GM23248 (cell line): ENCODE results near the gene DLL1. TPM values are rescaled to one million over a fixed set of nuclear protein-coding genes. Genes with fewer than 3 reads are reported as not detected.

ENCODE experiments used
- DNase-seq: peaks from one replicate; pipeline ENCODE4 v3.0.0-alpha.2; 2015
- H2AFZ ChIP-seq: fragments of 200-600 bp; sonication (generic); 2 replicates; pipeline ENCODE4 v1.6.1; 2016; ENCODE audit warnings: antibody characterized with exemption
- H3F3A ChIP-seq: fragments of 200-600 bp; sonication (generic); 2 replicates; pipeline ENCODE4 v1.6.1; 2016; ENCODE audit warnings: mild to moderate bottlenecking, antibody characterized with exemption, mixed run types; ENCODE audit not compliant: insufficient read depth
- H3K27ac ChIP-seq: fragments of 200-600 bp; sonication (generic); 2 replicates; pipeline ENCODE4 v1.5.1; 2016; ENCODE audit warnings: mild to moderate bottlenecking
- H3K27me3 ChIP-seq: fragments of 200-600 bp; sonication (generic); replicated peaks from 2 replicates; pipeline ENCODE4 v1.6.1; 2016; ENCODE audit warnings: mild to moderate bottlenecking; ENCODE audit not compliant: insufficient read depth
- H3K36me3 ChIP-seq: fragments of 200-600 bp; sonication (generic); 2 replicates; pipeline ENCODE4 v1.6.1; 2016; ENCODE audit warnings: low read depth, mild to moderate bottlenecking
- H3K4me1 ChIP-seq: fragments of 200-600 bp; sonication (generic); 2 replicates; pipeline ENCODE4 v1.6.1; 2016; ENCODE audit warnings: mild to moderate bottlenecking; ENCODE audit not compliant: insufficient read depth
- H3K4me2 ChIP-seq: fragments of 200-600 bp; sonication (generic); one replicate; pipeline ENCODE4 v1.6.1; 2016; ENCODE audit warnings: mild to moderate bottlenecking; ENCODE audit not compliant: unreplicated experiment
- H3K4me3 ChIP-seq: fragments of 200-600 bp; sonication (generic); 2 replicates; pipeline ENCODE4 v1.5.1; 2016; ENCODE audit warnings: mild to moderate bottlenecking
- H3K79me2 ChIP-seq: fragments of 200-600 bp; sonication (generic); 2 replicates; pipeline ENCODE4 v1.6.1; 2016; ENCODE audit warnings: mild to moderate bottlenecking; ENCODE audit not compliant: insufficient read depth
- H3K9ac ChIP-seq: fragments of 200-600 bp; sonication (generic); 2 replicates; pipeline ENCODE4 v1.6.1; 2016; ENCODE audit warnings: mild to moderate bottlenecking
- H3K9me2 ChIP-seq: fragments of 200-600 bp; sonication (generic); 2 replicates; pipeline ENCODE4 v1.6.1; 2016; ENCODE audit warnings: mixed run types, mild to moderate bottlenecking, moderate library complexity; ENCODE audit not compliant: insufficient read depth
- H3K9me3 ChIP-seq: fragments of 200-600 bp; sonication (generic); one replicate; pipeline ENCODE4 v1.6.1; 2017; ENCODE audit warnings: low read depth
- H4K20me1 ChIP-seq: fragments of 200-600 bp; sonication (generic); 2 replicates; pipeline ENCODE4 v1.6.0; 2016; ENCODE audit not compliant: insufficient read depth
- EZH2 ChIP-seq: fragments of 200-600 bp; sonication (generic); IDR thresholded peaks from 2 replicates; pipeline ENCODE4 v1.6.1; 2018; ENCODE audit warnings: antibody characterized with exemption, mild to moderate bottlenecking; ENCODE audit not compliant: insufficient read depth, poor library complexity, severe bottlenecking
- EZH2phosphoT487 ChIP-seq: fragments of 200-600 bp; sonication (generic); IDR thresholded peaks from 2 replicates; pipeline ENCODE4 v1.6.1; 2018; ENCODE audit warnings: antibody characterized with exemption, moderate library complexity, mild to moderate bottlenecking, low read depth; ENCODE audit not compliant: insufficient read depth
- WGBS, 2 experiments: methylation state at CpG; one replicate each; pipeline ENCODE4 v1.1.6; 2015 to 2017; ENCODE audit warnings: low lambda C conversion rate in 2 of 2, low coverage in 1 of 2; ENCODE audit errors: missing lambda C conversion rate in 2 of 2; 5-methylcytosine and 5-hydroxymethylcytosine counted together
- in situ Hi-C: fragments of 300-500 bp; cut with MboI; formaldehyde crosslinking; loops from 2 replicates; pipeline ENCODE4 v1.15.0; 2020
- polyA plus RNA-seq: library from polyadenylated mRNA; unstranded; fragments of >200 nt; fragmentation: Nextera tagmentation; extraction: Ambion mirVana; gene quantifications from 2 replicates; pipeline ENCODE4 v1.2.1, GENCODE V29; 2016
- total RNA-seq: library from RNA; depleted of rRNA; stranded (reverse); fragments of >200 nt; shearing (Covaris generic); gene quantifications from 2 replicates; pipeline ENCODE4 v1.2.3, GENCODE V29; 2014

The DLL1 gene
- total and polyA plus RNA-seq, 2 experiments from 2014 or later, result 0.68 to 0.86 TPM

GRCh38 chr6:170279426-170279825 is 11.5 kb downstream of the DLL1 start:
- WGBS, 2 experiments, result 80 to 83% methylated on average over 8 of the region's 8 CpGs

DNA sequence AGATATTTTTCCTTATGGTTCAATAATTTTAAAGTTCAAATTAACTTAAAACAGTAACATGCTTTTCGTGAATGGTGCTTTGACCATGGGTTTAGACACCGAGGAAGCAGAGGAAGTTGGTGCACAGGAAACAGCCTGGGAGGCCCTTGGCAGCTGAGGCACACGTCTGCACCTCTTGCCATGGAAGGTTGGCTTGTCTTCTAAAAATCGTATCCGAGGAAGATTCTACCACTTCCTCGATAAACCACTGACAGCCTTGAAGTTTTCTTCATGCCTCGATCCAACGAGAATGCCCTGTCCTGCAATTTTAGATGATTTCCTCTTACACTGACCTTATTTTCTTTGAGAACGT is 12.2 kb downstream of the DLL1 start:
- Histone ChIP-seq H3K4me2 (no peak overlapping the region), H3K9ac (no peak overlapping the region), H3K4me3 (no peak overlapping the region), H3K27ac (no peak overlapping the region), H2AFZ (no peak overlapping the region), H3K36me3 (no peaks in the 10 kb centered on the region), H3K9me3 (no peaks in the 10 kb centered on the region), H3K79me2 (no peaks in the 10 kb centered on the region), H4K20me1 (no peaks in the 10 kb centered on the region), H3K4me1 (0 out of 2 replicates have a peak, but pooled peaks cover 3% of the 10 kb centered on the region), H3F3A (no peaks in the 10 kb centered on the region), H3K9me2 (no peaks in the 10 kb centered on the region), H3K27me3 (peaks cover 10% of the 10 kb centered on the region)
- TF ChIP-seq EZH2, result no peak
- WGBS, 2 experiments, result 79% methylated on average over 9 of the region's 9 CpGs
- in situ Hi-C loops, result no loop called here
- no peak for DNase-seq

More at GRCh38 chr6:170279426-170279825, 11.5 kb downstream of the DLL1 start:
- Histone ChIP-seq H3K9me3 (no peaks in the 10 kb centered on the region), H4K20me1 (no peaks in the 10 kb centered on the region), H3K79me2 (no peaks in the 10 kb centered on the region), H3K27me3 (peaks cover 3% of the 10 kb centered on the region; the same call in 1 of the 2 replicates), H3K9me2 (no peaks in the 10 kb centered on the region), H3K4me3 (no peak overlapping the region), H3K36me3 (no peaks in the 10 kb centered on the region), H3K4me2 (no peak overlapping the region), H2AFZ (no peak overlapping the region), H3K27ac (no peak overlapping the region), H3K9ac (no peak overlapping the region), H3F3A (no peaks in the 10 kb centered on the region), H3K4me1 (0 out of 2 replicates have a peak, but pooled peaks cover 3% of the 10 kb centered on the region)
- TF ChIP-seq EZH2phosphoT487, result no peak
- no peak for TF ChIP-seq EZH2
- no peak for DNase-seq
- in situ Hi-C loops, result no loop called here

GRCh38 chr6:170277893-170278742 is 12.8 kb downstream of the DLL1 start:
- no peak overlapping the region for H3K9ac ChIP-seq
- DNase-seq, result no peak
- no peaks in the 10 kb centered on the region for H4K20me1 ChIP-seq
- TF ChIP-seq EZH2 (no peak), EZH2phosphoT487 (no peak)
- no peak overlapping the region for H3K4me2 ChIP-seq
- H2AFZ ChIP-seq, result no peak overlapping the region
- WGBS, 2 experiments, result 80 to 87% methylated on average over 8 of the region's 8 CpGs
- H3K4me1 ChIP-seq, result 0 out of 2 replicates have a peak, but pooled peaks cover 3% of the 10 kb centered on the region
- in situ Hi-C loops, result no loop called here
- no peaks in the 10 kb centered on the region for H3F3A ChIP-seq
- no peaks in the 10 kb centered on the region for H3K9me2 ChIP-seq
- H3K4me3 ChIP-seq, result no peak overlapping the region
- H3K27ac ChIP-seq, result no peak overlapping the region
- no peaks in the 10 kb centered on the region for H3K9me3 ChIP-seq
- H3K79me2 ChIP-seq, result no peaks in the 10 kb centered on the region
- H3K27me3 ChIP-seq, result peaks cover 12% of the 10 kb centered on the region
- H3K36me3 ChIP-seq, result no peaks in the 10 kb centered on the region

DNA sequence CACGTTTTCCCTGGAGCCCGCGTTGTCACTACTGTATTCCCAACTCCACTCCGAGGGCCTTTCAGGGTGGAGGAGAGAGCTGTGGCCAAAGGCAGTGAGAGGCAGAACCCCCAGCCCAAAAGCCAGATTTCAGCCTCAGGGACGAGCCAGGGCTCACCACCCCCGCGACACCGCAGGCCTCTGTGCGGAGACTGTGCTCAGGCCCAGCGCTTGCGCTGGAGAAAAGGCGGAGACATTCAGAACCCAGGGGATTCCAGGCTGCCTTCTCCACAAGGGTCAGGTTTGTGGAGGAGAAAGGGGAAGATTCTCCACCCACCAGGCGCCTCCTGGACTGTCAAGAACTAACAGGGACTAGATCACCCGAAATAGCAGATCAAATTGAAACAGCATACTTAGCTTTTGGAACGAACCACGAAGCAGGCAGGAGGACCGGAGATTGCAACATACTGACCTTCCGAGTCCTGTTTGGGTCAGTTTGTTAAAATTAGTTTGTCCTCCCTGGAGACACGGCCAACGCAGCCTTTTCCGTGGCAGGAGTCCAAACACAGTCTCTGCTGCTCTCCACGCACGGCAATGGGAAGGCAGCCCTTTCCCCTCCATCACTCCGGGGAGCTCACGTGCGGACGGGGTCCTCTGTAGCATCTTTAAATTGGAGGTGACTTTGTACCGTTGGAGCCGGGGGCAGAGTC is 14.4 kb downstream of the DLL1 start:
- Histone ChIP-seq H2AFZ (no peak overlapping the region), H3K4me1 (0 out of 2 replicates have a peak, but pooled peaks cover 3% of the 10 kb centered on the region), H3K4me3 (no peak overlapping the region), H3K36me3 (no peaks in the 10 kb centered on the region), H3K27ac (no peak overlapping the region), H3K9ac (no peak overlapping the region), H3K4me2 (no peak overlapping the region), H4K20me1 (no peaks in the 10 kb centered on the region), H3K9me2 (no peaks in the 10 kb centered on the region), H3K79me2 (no peaks in the 10 kb centered on the region), H3F3A (no peaks in the 10 kb centered on the region), H3K9me3 (no peaks in the 10 kb centered on the region), H3K27me3 (peaks cover 12% of the 10 kb centered on the region)
- WGBS, 2 experiments, result 75 to 77% methylated on average over 29 of the region's 29 CpGs
- in situ Hi-C loops, result no loop called here
- no peak for TF ChIP-seq EZH2phosphoT487
- no peak for TF ChIP-seq EZH2
- DNase-seq, result no peak
